ENCODE data around the gene THOC6.

The THOC6 gene

GRCh38 chr16:3020604-3021448 lies 3.0 kb upstream of the THOC6 start:
- TF ChIP-seq CTCF (conservative IDR thresholded peaks at IDR 0.05; ENCODE audit: low read depth, low read length) = no peak
- peak; percentile 79 for DNase-seq (ENCODE audit: low read depth)
- H3K4me3 ChIP-seq (ENCODE audit: low read length) = peak overlapping the region; percentile 64

GRCh38 chr16:3021449-3022207 lies 2.2 kb upstream of the THOC6 start:
- peak overlapping the region; percentile 64 for H3K4me3 ChIP-seq (ENCODE audit: low read length)
- peak; percentile 24 for TF ChIP-seq CTCF (conservative IDR thresholded peaks at IDR 0.05; ENCODE audit: low read depth, low read length)
- peak; percentile 80 for DNase-seq (ENCODE audit: low read depth)

- H3K4me3 ChIP-seq (ENCODE audit: low read length) = peak overlapping the region; percentile 64
- no peak for TF ChIP-seq CTCF (conservative IDR thresholded peaks at IDR 0.05; ENCODE audit: low read depth, low read length)
- peak; percentile 90 for DNase-seq (ENCODE audit: low read depth)
These were observed 1.6 kb upstream of the THOC6 start for GRCh38 chr16:3022208-3022683.

- DNase-seq (ENCODE audit: low read depth) = no peak
- TF ChIP-seq CTCF (conservative IDR thresholded peaks at IDR 0.05; ENCODE audit: low read depth, low read length) = no peak
- H3K4me3 ChIP-seq (ENCODE audit: low read length) = peak overlapping the region; percentile 64
These were observed 986 bp upstream of the THOC6 start for GRCh38 chr16:3022684-3023414.

- H3K4me3 ChIP-seq (ENCODE audit: low read length) = peak overlapping the region; percentile 64
- DNase-seq (ENCODE audit: low read depth) = no peak
- TF ChIP-seq CTCF (conservative IDR thresholded peaks at IDR 0.05; ENCODE audit: low read depth, low read length) = no peak
These were observed 493 bp upstream of the THOC6 start for GRCh38 chr16:3023415-3023668.

- no peak for TF ChIP-seq CTCF (conservative IDR thresholded peaks at IDR 0.05; ENCODE audit: low read depth, low read length)
- no peak for DNase-seq (ENCODE audit: low read depth)
- no peak overlapping the region for H3K4me3 ChIP-seq (ENCODE audit: low read length)
These were observed 1.5 kb downstream of the THOC6 start for GRCh38 chr16:3025032-3026002.
